HTERT RPE-1 (cell line): Measurements from ENCODE around the gene LRRC31.

Experiments
- in situ Hi-C: fragments of 300-500 bp; cut with MboI; formaldehyde crosslinking; loops from 4 replicates; pipeline ENCODE4 v1.14.3; 2020; ENCODE audit warnings: low sequenced_read_pairs

Gene LRRC31

GRCh38 chr3:169813757-169814517 is 55.8 kb downstream of the LRRC31 start:
- in situ Hi-C loops: no loop called here

- in situ Hi-C loops: no loop called here
Measured at GRCh38 chr3:169813278-169813677, 56.5 kb downstream of the LRRC31 start.

- in situ Hi-C loops: no loop called here
Measured at GRCh38 chr3:169812332-169813235, 57.2 kb downstream of the LRRC31 start, which contains the start of the genes LRRC34 and LRRIQ4. LRRC34 (minus strand) TSS chr3:169812904; CDS start chr3:169812548, 356 bp downstream. LRRIQ4 (plus strand) TSS chr3:169812870; CDS start chr3:169821922, 9,052 bp downstream.

DNA sequence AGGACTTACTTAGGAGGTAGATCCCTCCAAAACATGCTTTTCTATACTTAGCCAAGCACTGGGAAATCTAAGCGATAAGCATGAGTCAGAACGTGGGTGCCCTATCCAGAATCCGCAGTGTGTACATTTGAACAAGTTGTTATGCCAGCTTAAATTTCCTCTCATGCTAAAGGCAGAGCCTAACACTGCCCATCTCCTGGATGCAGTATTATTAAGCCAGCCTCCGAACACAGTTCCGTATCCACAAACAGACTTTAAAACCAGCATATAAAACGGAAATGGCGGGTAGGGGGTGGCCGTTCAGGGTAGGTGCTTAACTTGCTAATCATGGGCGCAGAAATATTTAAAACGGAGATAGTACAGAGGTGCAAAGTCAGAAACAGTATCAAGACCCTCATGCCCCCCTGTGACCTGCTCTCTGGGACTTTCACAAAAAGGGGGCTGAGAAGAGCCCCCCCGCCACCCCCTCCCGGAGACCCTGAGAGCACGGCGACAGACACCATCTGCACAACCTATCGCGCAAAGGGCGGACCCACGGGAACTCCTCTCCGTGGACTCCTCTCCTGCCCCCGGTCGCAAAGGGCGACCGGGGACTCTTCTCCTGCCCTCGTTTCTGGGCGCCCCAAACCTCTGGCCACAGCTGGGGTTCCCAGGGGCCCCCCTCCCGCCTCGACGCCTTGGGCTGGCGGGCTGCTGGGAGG is 58.0 kb downstream of the LRRC31 start:
- in situ Hi-C loops: no loop called here

GRCh38 chr3:169809230-169809795 is 60.4 kb downstream of the LRRC31 start:
- in situ Hi-C loops: no loop called here

DNA sequence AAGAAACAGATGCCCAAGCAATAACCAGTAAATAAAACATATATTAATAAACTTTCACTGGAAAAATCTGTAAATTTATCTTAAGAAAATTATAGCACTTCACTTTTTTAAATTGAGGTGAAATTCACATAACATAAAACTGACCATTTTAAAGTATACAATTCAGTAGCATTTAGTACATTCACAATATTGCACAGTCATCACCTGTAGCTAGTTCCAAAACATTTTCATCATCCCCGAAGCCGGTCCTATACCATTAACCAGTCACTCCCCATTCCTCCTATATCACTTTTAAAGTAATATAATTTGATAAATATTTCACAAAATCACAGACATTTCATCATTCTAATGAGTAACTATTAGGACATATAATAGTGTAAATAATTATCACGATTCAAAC is 65.1 kb downstream of the LRRC31 start:
- in situ Hi-C loops: no loop called here

DNA sequence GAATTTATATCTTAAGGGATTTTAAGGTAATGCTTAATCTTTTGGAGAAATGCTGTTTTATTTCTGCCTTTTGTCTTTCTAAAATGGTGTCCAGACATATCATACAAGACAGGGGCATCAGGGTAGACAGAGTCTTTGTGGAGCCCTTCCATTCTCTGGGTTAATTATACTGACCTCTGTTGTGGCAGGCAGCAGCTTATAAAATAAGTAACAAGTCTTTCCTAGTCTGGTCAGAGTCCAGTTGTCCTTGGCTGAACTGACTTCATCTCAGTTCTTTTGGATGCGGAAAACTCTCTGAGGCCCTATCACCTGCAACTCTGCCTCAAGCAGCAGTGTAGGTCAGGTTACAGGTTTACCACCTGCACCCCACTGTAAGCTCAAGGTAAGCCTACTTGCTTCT is 77.4 kb downstream of the LRRC31 start:
- in situ Hi-C loops: no loop called here

DNA sequence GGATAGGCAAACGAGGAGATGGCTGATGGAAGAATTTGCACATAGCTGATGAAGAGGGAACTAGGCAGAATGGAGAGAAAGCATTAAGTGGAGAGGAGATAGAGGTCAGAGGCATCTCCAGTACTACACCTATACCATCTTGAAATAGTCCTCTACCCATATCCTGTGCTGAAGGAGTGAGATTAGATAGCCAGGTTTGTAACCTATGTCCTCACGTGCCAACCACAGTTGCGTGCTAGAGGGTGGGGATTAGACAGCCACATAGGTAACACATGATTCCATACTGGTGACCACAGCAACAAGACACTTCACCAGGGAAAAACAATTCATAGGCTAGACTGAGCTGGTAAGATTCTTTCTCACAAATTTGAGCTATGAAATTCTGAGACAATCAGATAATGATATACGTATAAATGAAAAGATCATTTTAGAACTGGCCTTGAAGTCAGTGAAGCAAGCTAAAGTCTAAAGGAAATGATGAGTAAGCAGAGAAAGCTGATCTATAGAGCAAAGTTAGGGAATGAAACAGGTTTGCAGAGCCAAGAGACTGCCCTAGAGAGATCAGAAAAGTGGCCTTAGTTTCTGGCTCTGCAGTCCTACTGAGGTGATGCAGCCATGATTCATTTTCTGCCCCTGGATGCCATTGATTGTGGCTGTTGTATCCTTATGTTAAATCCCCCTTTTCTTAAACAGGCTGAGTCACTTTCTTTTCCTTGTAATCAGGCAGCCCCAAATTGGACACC is 78.9 kb downstream of the LRRC31 start:
- in situ Hi-C loops: no loop called here

DNA sequence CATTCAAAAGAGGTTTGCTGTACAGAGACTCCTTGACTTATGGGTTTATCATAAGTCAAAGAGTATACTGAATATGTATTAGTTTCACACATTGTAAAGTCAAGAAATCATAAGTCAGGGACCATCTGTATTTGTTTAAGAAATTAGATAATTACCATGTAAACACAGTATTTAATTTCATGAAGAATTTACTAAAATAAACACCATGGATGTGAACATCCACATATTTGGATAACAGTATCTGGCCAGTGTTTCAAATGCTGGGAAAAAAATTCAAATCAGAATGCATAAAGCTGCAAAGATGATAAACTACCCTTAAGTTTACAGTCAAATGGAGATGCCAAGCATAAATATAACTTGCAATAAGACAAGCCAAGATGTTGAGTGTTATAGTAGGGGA is 79.5 kb downstream of the LRRC31 start:
- in situ Hi-C loops: no loop called here
